Lower lobe of right lung (tissue), 2 donors: ENCODE results near the gene ACOT12. TPM values are rescaled to one million over a fixed set of nuclear protein-coding genes. Genes with fewer than 3 reads are reported as not detected.

Experiments
- ATAC-seq, 2 donors: fragments of 200-7000 bp; cut with Tn5 transposase; one replicate each; pipeline ENCODE4 v1.9.1; 2020 to 2022; ENCODE audit warnings: mild to moderate bottlenecking in 2 of 2, moderate library complexity in 2 of 2
- DNase-seq: peaks from one replicate; pipeline ENCODE4 v3.0.0-alpha.2; 2020
- H3K27ac ChIP-seq: fragments of 200-600 bp; one replicate; pipeline ENCODE4 v1.8.0; 2022
- H3K27me3 ChIP-seq: fragments of 200-600 bp; one replicate; pipeline ENCODE4 v1.8.0; 2022; ENCODE audit warnings: low read depth
- H3K36me3 ChIP-seq: fragments of 200-600 bp; one replicate; pipeline ENCODE4 v1.8.0; 2022; ENCODE audit warnings: mild to moderate bottlenecking
- H3K4me1 ChIP-seq: fragments of 200-600 bp; one replicate; pipeline ENCODE4 v1.8.0; 2022
- H3K4me3 ChIP-seq: fragments of 200-600 bp; one replicate; pipeline ENCODE4 v1.8.0; 2022; ENCODE audit warnings: mild to moderate bottlenecking
- H3K9me3 ChIP-seq: fragments of 200-600 bp; one replicate; pipeline ENCODE4 v1.8.0; 2022
- intact Hi-C: fragments of 100-400 bp; cut with DNase I; formaldehyde crosslinking; loops from one replicate; pipeline ENCODE4 v1.11.0; 2022
- total RNA-seq: library from RNA; stranded (reverse); fragmentation: NEBNext Ultra II Directional; extraction: Animal tissue kit (Norgen Biotek cat#: 25700); gene quantifications from one replicate; pipeline ENCODE4 v1.2.1, GENCODE V29; 2021
- TF ChIP-seq, protein P1 (sequence below): fragments of 200-600 bp; IDR thresholded peaks from one replicate; pipeline ENCODE4 v1.8.0; 2022; ENCODE audit warnings: antibody characterized with exemption, mild to moderate bottlenecking
- donor health status: DM: no; HTN: yes; CAD: no; lungs with severe emphysema.

ACOT12 gene
- total RNA-seq, 1 donor from 2014 or later: not detected

DNA sequence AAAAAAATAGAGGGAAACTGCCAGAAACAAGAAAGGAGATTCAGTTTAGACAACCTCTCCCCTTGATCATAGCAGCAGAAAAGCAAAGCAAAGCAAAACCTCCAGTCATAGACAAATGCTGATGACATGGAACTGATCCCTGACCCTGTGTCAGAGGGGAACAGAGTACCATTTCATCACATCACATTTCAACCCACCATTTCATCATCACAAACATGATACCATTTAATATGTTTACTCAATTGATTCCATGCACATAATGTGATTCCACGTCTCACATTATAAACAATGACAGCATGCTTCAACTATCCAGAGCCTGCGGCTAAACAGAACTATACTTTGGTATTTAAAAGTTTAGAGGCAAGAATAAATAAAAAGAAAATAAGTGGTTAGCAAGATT lies 28.7 kb upstream of the ACOT12 start:
- H3K9me3 ChIP-seq: no peaks in the 10 kb centered on the region
- intact Hi-C loops: loop anchor here (10.0 kb wide), 1 partner anchor 322 kb away; no protein-coding TSS in a partner anchor
- ATAC-seq (peak in 1 of 2 donors; percentile 33), DNase-seq (no peak)
- H3K4me3 ChIP-seq: no peak overlapping the region
- no peaks in the 10 kb centered on the region for H3K27me3 ChIP-seq
- peaks cover 14% of the 10 kb centered on the region for H3K36me3 ChIP-seq
- TF ChIP-seq, protein P1, sequence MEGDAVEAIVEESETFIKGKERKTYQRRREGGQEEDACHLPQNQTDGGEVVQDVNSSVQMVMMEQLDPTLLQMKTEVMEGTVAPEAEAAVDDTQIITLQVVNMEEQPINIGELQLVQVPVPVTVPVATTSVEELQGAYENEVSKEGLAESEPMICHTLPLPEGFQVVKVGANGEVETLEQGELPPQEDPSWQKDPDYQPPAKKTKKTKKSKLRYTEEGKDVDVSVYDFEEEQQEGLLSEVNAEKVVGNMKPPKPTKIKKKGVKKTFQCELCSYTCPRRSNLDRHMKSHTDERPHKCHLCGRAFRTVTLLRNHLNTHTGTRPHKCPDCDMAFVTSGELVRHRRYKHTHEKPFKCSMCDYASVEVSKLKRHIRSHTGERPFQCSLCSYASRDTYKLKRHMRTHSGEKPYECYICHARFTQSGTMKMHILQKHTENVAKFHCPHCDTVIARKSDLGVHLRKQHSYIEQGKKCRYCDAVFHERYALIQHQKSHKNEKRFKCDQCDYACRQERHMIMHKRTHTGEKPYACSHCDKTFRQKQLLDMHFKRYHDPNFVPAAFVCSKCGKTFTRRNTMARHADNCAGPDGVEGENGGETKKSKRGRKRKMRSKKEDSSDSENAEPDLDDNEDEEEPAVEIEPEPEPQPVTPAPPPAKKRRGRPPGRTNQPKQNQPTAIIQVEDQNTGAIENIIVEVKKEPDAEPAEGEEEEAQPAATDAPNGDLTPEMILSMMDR: no peak
- no peak overlapping the region for H3K27ac ChIP-seq
- H3K4me1 ChIP-seq: peaks cover 17% of the 10 kb centered on the region

DNA sequence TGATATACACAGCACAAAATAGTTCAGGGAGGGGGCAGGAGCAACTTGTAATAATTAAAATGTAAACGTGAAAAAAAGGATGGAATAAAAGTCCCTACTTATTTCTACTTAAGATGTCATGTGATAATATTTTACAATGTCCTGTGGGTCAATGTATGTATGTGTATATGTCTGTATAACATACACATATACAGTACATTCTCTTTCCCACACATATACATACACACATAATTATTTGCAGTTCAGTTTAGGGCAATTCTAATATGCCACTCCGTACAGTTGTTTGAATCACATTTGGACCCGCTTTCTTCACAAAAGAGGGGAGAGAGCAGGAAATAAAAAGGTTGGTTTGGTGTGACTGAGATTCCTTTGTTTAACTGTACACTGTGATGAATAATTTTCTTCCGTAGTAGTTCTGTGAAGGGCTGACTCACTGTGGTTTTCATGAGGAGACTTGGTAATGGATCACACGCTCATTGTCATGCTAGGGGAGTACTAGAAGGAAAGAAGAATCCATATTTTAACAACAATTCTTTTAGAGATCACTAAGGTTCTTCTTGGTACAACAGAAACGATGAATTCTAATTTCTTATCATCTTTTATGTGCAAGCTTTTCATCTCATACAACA lies 26.2 kb upstream of the ACOT12 start:
- H3K27me3 ChIP-seq: no peaks in the 10 kb centered on the region
- no peaks in the 10 kb centered on the region for H3K4me1 ChIP-seq
- DNase-seq: no peak
- TF ChIP-seq, protein P1: no peak
- no peak overlapping the region for H3K4me3 ChIP-seq
- intact Hi-C loops: loop anchor here (10.0 kb wide), 1 partner anchor 325 kb away; no protein-coding TSS in a partner anchor
- H3K36me3 ChIP-seq: peaks cover 14% of the 10 kb centered on the region
- no peak for ATAC-seq
- H3K9me3 ChIP-seq: no peaks in the 10 kb centered on the region
- no peak overlapping the region for H3K27ac ChIP-seq

DNA sequence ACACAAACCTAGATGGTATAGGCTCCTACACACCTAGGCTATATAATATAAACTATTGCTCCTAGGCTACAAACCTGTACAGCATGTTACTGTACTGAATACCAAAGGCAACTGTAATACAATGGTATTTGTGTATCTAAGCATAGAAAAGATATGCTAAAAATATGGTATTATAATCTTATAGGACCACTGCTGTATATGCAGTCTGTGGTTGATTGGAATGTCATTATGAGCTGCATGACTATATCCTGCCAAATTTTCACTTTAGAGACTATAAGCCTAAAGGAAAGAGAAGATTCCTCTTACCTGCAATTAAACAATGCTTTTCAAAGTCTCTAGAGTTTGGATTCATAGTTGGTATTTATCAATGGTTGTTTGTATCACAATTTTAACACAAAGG lies 24.7 kb upstream of the ACOT12 start:
- Histone ChIP-seq H3K4me1 (no peaks in the 10 kb centered on the region), H3K27ac (no peak overlapping the region), H3K36me3 (peaks cover 14% of the 10 kb centered on the region), H3K9me3 (no peaks in the 10 kb centered on the region), H3K27me3 (no peaks in the 10 kb centered on the region), H3K4me3 (no peak overlapping the region)
- ATAC-seq (no peak), DNase-seq (no peak)
- intact Hi-C loops: no loop called here
- TF ChIP-seq, protein P1: no peak

DNA sequence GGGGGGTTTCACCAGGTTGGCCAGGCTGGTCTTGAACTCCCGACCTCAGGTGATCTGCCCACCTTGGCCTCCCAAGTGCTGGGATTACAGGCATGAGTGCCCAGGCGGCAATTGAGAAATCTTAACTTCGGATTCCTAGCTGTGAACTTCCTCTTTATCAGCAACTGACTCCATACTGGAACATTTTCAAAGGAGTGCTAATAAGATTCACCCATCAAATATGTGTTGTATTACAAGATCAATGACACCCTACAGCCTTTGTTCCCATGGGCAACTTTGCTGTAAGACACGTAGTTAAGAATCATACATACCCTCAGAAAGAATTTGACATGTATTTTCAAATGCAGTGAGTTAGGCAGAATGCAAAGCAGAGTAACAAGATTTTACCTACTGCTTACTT lies 23.1 kb upstream of the ACOT12 start:
- ATAC-seq: no peak
- Histone ChIP-seq H3K27me3 (no peaks in the 10 kb centered on the region), H3K4me1 (no peaks in the 10 kb centered on the region), H3K36me3 (peaks cover 14% of the 10 kb centered on the region), H3K4me3 (no peak overlapping the region), H3K9me3 (no peaks in the 10 kb centered on the region), H3K27ac (no peak overlapping the region)
- TF ChIP-seq, protein P1: no peak
- DNase-seq: no peak
- intact Hi-C loops: no loop called here

DNA sequence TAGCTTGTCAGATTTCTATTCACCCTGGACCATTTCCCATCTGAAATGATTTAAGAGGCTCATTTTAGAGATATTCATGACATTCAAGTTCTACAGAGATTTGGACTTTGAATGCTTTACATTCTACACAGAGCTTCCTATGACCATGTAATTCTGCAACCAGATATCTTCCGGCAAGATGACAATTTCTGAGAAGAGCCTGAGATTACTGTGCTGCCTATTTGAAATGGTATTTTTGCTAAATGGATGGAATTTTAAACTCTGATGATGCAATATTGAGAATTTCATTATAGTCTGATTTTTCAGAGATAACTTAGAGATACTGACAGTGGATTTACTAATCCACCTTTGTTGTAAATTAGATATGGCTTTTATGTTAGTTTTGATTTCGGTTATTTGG lies 16.0 kb upstream of the ACOT12 start:
- DNase-seq (no peak), ATAC-seq (no peak)
- intact Hi-C loops: no loop called here
- Histone ChIP-seq H3K4me3 (no peak overlapping the region), H3K27ac (no peak overlapping the region), H3K36me3 (no peaks in the 10 kb centered on the region), H3K27me3 (no peaks in the 10 kb centered on the region), H3K4me1 (no peaks in the 10 kb centered on the region), H3K9me3 (no peaks in the 10 kb centered on the region)
- TF ChIP-seq, protein P1: no peak
